GM12801 (cell line): ENCODE data around the gene XRCC3.

ENCODE experiments used
- CTCF ChIP-seq: IDR thresholded peaks from one replicate; pipeline ENCODE4 v1.5.1; 2011; ENCODE audit warnings: control low read depth; ENCODE audit not compliant: insufficient read length; ENCODE audit errors: extremely low read depth

Gene XRCC3

GRCh38 chr14:103742499-103743255, 27.4 kb upstream of the XRCC3 start:
- TF ChIP-seq CTCF = no peak

GRCh38 chr14:103741876-103742275, 26.6 kb upstream of the XRCC3 start:
- TF ChIP-seq CTCF = no peak

- no peak for TF ChIP-seq CTCF
Measured at GRCh38 chr14:103740991-103741689, 25.9 kb upstream of the XRCC3 start.

GRCh38 chr14:103739793-103740501, 24.7 kb upstream of the XRCC3 start:
- no peak for TF ChIP-seq CTCF

GRCh38 chr14:103739466-103739792, 24.2 kb upstream of the XRCC3 start:
- no peak for TF ChIP-seq CTCF

GRCh38 chr14:103738701-103739451, 23.6 kb upstream of the XRCC3 start:
- TF ChIP-seq CTCF = no peak

- TF ChIP-seq CTCF = no peak
Measured at GRCh38 chr14:103738166-103738565, 22.9 kb upstream of the XRCC3 start.
